WTC11 (cell line): ENCODE data around the gene AFAP1L2. TPM values are rescaled to one million over a fixed set of nuclear protein-coding genes. Genes with fewer than 3 reads are reported as not detected.

Experiments
- ATAC-seq: fragments of 200-7000 bp; cut with Tn5 transposase; 2 replicates; pipeline ENCODE4 v1.10.0; 2021; ENCODE audit warnings: mild to moderate bottlenecking, moderate library complexity
- CTCF ChIA-PET: fragments of 300-600 bp; sonication (Branson Sonifier 250); formaldehyde crosslinking; loops from one replicate; lab custom pipeline; 2021; ENCODE audit warnings: antibody characterized with exemption; lab: Charles Lee
- POLR2A ChIA-PET: fragments of 350-600 bp; sonication (Branson Sonifier 250); formaldehyde crosslinking; loops from one replicate; lab custom pipeline; 2021; ENCODE audit warnings: antibody characterized with exemption; lab: Charles Lee
- DNase-seq: peaks from one replicate; pipeline ENCODE4 v3.0.0; 2021; ENCODE audit warnings: low spot score
- H3K27ac Mint-ChIP-seq: 2 replicates; pipeline ENCODE4 v1.8.0; 2021; ENCODE audit warnings: mixed read lengths
- H3K27me3 Mint-ChIP-seq: 2 replicates; pipeline ENCODE4 v1.8.0; 2021; ENCODE audit warnings: low read depth, mild to moderate bottlenecking, moderate library complexity, mixed read lengths
- H3K36me3 Mint-ChIP-seq: 2 replicates; pipeline ENCODE4 v1.8.0; 2021; ENCODE audit warnings: mixed read lengths
- H3K4me1 Mint-ChIP-seq: 2 replicates; pipeline ENCODE4 v1.8.0; 2022; ENCODE audit warnings: mixed read lengths
- H3K4me3 Mint-ChIP-seq: 2 replicates; pipeline ENCODE4 v1.8.0; 2021; ENCODE audit warnings: mild to moderate bottlenecking, moderate library complexity, mixed read lengths
- H3K9me3 Mint-ChIP-seq: 2 replicates; pipeline ENCODE4 v1.8.0; 2021; ENCODE audit warnings: mixed read lengths
- CREB1 ChIP-seq: sonication (generic); formaldehyde crosslinking; IDR thresholded peaks from 2 replicates; pipeline ENCODE4 v1.8.0; 2023; ENCODE audit warnings: mild to moderate bottlenecking, missing genetic modification reagents
- CREM ChIP-seq: sonication (generic); formaldehyde crosslinking; IDR thresholded peaks from 2 replicates; pipeline ENCODE4 v1.8.1; 2022; ENCODE audit warnings: mild to moderate bottlenecking, missing genetic modification reagents, moderate library complexity
- FOXK1 ChIP-seq: sonication (generic); formaldehyde crosslinking; IDR thresholded peaks from 2 replicates; pipeline ENCODE4 v1.8.0; 2022; ENCODE audit warnings: mild to moderate bottlenecking, moderate library complexity, missing genetic modification reagents
- IRF2 ChIP-seq: sonication (generic); formaldehyde crosslinking; IDR thresholded peaks from 2 replicates; pipeline ENCODE4 v1.8.0; 2022; ENCODE audit warnings: low read depth, missing genetic modification reagents, borderline replicate concordance
- NFYB ChIP-seq: sonication (generic); formaldehyde crosslinking; conservative IDR thresholded peaks from 2 replicates; pipeline ENCODE4 v1.8.0; 2022; ENCODE audit warnings: low read depth, missing genetic modification reagents
- PRRX2 ChIP-seq: fragments of 250-450 bp; sonication (Bioruptor Pico); IDR thresholded peaks from 2 replicates; pipeline ENCODE4 v1.8.0; 2021; ENCODE audit warnings: mild to moderate bottlenecking
- SMAD4 ChIP-seq: sonication (generic); formaldehyde crosslinking; IDR thresholded peaks from 2 replicates; pipeline ENCODE4 v1.8.0; 2022; ENCODE audit warnings: mild to moderate bottlenecking, missing genetic modification reagents
- SP1 ChIP-seq: sonication (generic); formaldehyde crosslinking; conservative IDR thresholded peaks from 2 replicates; pipeline ENCODE4 v1.8.1; 2022; ENCODE audit warnings: missing genetic modification reagents
- ZNF232 ChIP-seq: sonication (generic); formaldehyde crosslinking; IDR thresholded peaks from 2 replicates; pipeline ENCODE4 v1.8.0; 2022; ENCODE audit warnings: mild to moderate bottlenecking, missing genetic modification reagents
- ZNF423 ChIP-seq: fragments of 250-450 bp; sonication (Bioruptor Pico); IDR thresholded peaks from 2 replicates; pipeline ENCODE4 v2.1.2; 2022; ENCODE audit warnings: mild to moderate bottlenecking, moderate library complexity
- total RNA-seq: library from RNA; stranded (reverse); gene quantifications from 3 replicates; pipeline ENCODE4 v1.2.3, GENCODE V29; 2021
- TF ChIP-seq, protein P1 (sequence below): sonication (generic); formaldehyde crosslinking; IDR thresholded peaks from 2 replicates; pipeline ENCODE4 v1.8.0; 2022; ENCODE audit warnings: mild to moderate bottlenecking, missing genetic modification reagents
- TF ChIP-seq, protein P2 (sequence below): fragments of 250-450 bp; sonication (Bioruptor Pico); IDR thresholded peaks from 2 replicates; pipeline ENCODE4 v1.9.0; 2021; ENCODE audit warnings: moderate library complexity, mild to moderate bottlenecking, inconsistent platforms, borderline replicate concordance
- TF ChIP-seq, protein P3 (sequence below): fragments of 250-450 bp; sonication (Bioruptor Pico); conservative IDR thresholded peaks from 2 replicates; pipeline ENCODE4 v1.9.0; 2021; ENCODE audit warnings: mild to moderate bottlenecking
- TF ChIP-seq, protein P4 (sequence below): sonication (generic); formaldehyde crosslinking; IDR thresholded peaks from 2 replicates; pipeline ENCODE4 v1.8.1; 2023; ENCODE audit warnings: mild to moderate bottlenecking, missing genetic modification reagents, moderate library complexity
- TF ChIP-seq, protein P5 (sequence below): sonication (generic); formaldehyde crosslinking; IDR thresholded peaks from 2 replicates; pipeline ENCODE4 v1.8.1; 2023; ENCODE audit warnings: mild to moderate bottlenecking, missing genetic modification reagents, moderate library complexity
- TF ChIP-seq, protein P6 (sequence below): sonication (generic); formaldehyde crosslinking; IDR thresholded peaks from 2 replicates; pipeline ENCODE4 v1.8.0; 2023; ENCODE audit warnings: missing genetic modification reagents
- TF ChIP-seq, protein P7 (sequence below): sonication (generic); formaldehyde crosslinking; conservative IDR thresholded peaks from 2 replicates; pipeline ENCODE4 v1.8.1; 2022; ENCODE audit warnings: mild to moderate bottlenecking, missing genetic modification reagents
- TF ChIP-seq, protein P8 (sequence below): sonication (generic); formaldehyde crosslinking; IDR thresholded peaks from 2 replicates; pipeline ENCODE4 v1.8.0; 2023; ENCODE audit warnings: mild to moderate bottlenecking, missing genetic modification reagents
- TF ChIP-seq, protein P9 (sequence below): fragments of 250-450 bp; sonication (Bioruptor Pico); IDR thresholded peaks from 2 replicates; pipeline ENCODE4 v1.9.0; 2021; ENCODE audit warnings: mild to moderate bottlenecking
- TF ChIP-seq, protein P10 (sequence below): sonication (generic); formaldehyde crosslinking; IDR thresholded peaks from 2 replicates; pipeline ENCODE4 v1.8.0; 2023; ENCODE audit warnings: missing genetic modification reagents, mild to moderate bottlenecking, borderline replicate concordance

Gene AFAP1L2
- total RNA-seq, 1 experiment from 2014 or later, result 5.0 TPM

DNA sequence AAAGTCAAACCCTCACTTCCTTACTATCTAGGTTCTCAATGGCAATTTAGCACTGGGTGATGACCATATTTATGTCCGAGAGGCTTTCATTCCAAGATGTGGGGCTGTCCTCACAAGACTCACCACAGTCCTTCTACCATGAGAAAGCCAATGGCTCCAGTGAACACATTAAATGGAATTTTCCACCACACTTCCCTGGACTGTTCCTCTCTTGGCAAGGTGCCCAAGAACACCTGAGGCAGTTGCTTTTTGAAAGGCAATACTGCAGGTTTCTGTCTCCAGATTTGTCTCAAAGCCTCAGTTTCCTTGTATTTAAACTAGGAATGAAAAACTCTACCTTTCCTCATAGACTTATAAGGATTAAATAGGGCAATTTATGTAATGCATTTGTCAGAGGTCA, 24.2 kb downstream of the AFAP1L2 start (continued):
- TF ChIP-seq SP1 (CRISPR knock-in tag), result no peak
- TF ChIP-seq, protein P1, sequence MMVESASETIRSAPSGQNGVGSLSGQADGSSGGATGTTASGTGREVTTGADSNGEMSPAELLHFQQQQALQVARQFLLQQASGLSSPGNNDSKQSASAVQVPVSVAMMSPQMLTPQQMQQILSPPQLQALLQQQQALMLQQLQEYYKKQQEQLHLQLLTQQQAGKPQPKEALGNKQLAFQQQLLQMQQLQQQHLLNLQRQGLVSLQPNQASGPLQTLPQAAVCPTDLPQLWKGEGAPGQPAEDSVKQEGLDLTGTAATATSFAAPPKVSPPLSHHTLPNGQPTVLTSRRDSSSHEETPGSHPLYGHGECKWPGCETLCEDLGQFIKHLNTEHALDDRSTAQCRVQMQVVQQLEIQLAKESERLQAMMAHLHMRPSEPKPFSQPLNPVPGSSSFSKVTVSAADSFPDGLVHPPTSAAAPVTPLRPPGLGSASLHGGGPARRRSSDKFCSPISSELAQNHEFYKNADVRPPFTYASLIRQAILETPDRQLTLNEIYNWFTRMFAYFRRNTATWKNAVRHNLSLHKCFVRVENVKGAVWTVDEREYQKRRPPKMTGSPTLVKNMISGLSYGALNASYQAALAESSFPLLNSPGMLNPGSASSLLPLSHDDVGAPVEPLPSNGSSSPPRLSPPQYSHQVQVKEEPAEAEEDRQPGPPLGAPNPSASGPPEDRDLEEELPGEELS (CRISPR knock-in tag), result no peak

DNA sequence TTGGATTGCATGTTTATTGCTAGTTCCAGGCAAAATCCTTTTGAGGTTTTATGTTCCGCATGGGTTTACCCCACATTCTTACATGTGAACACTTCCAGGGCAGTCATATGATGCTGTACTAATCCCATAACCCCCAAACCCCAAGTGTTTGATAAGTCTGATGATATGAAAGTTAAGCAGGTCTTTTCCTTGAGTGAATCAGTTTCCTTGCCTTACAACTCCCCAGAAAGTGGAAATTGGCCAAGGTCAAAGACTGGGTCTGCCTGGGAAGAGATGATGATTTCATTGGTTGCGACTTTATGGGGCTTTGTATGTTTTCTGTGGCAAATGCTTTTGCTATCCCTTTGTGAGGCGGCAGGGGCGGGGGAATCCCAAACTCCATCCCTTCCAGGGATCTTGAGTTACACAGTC, 24.7 kb downstream of the AFAP1L2 start:
- ATAC-seq (no peak), DNase-seq (no peak)
- H3K27me3 Mint-ChIP-seq, result no peaks in the 10 kb centered on the region
- no peak overlapping the region for H3K27ac Mint-ChIP-seq
- no peaks in the 10 kb centered on the region for H3K36me3 Mint-ChIP-seq
- CTCF ChIA-PET, result no interaction called here
- H3K4me3 Mint-ChIP-seq, result no peak overlapping the region
- H3K9me3 Mint-ChIP-seq, result no peaks in the 10 kb centered on the region
- no peaks in the 10 kb centered on the region for H3K4me1 Mint-ChIP-seq
- POLR2A ChIA-PET, result no interaction called here
- no peak for TF ChIP-seq CREB1 (CRISPR knock-in tag)
- TF ChIP-seq, protein P2, sequence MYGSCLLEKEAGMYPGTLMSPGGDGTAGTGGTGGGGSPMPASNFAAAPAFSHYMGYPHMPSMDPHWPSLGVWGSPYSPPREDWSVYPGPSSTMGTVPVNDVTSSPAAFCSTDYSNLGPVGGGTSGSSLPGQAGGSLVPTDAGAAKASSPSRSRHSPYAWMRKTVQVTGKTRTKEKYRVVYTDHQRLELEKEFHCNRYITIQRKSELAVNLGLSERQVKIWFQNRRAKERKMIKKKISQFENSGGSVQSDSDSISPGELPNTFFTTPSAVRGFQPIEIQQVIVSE (CRISPR knock-in tag), result no peak
- TF ChIP-seq, protein P3, sequence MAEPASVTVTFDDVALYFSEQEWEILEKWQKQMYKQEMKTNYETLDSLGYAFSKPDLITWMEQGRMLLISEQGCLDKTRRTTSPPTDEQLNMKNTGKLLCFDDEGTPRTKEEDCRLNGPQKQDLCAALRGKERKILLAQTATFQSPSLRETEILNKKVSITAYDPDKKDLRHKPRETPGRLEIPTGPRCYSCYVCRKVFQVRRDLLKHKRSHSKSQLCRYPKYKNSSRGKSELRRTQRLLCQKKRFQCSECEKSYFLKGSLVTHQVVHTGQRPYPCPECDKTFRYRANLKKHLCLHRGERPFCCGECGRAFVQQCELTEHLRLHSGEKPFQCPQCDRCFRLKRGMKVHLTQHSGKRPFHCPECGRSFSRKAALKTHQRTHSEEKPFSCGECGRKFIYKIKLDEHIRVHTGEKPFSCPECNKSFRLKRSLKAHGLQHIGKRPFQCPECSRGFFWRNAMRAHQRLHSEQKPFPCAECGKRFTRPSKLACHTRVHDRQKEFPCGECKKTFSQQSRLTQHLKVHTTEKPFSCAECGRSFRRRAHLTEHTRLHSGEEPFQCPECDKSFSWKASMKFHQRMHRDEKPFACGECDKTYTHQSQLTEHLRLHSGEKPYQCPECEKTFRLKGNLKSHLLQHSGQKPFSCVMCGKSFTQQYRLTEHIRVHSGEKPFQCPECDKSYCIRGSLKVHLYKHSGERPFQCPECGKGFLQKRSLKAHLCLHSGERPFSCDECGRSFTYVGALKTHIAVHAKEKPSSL (CRISPR knock-in tag), result no peak
- TF ChIP-seq, protein P4, sequence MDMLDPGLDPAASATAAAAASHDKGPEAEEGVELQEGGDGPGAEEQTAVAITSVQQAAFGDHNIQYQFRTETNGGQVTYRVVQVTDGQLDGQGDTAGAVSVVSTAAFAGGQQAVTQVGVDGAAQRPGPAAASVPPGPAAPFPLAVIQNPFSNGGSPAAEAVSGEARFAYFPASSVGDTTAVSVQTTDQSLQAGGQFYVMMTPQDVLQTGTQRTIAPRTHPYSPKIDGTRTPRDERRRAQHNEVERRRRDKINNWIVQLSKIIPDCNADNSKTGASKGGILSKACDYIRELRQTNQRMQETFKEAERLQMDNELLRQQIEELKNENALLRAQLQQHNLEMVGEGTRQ, result no peak
- TF ChIP-seq IRF2 (CRISPR knock-in tag), result no peak
- no peak for TF ChIP-seq FOXK1 (CRISPR knock-in tag)
- TF ChIP-seq, protein P5, sequence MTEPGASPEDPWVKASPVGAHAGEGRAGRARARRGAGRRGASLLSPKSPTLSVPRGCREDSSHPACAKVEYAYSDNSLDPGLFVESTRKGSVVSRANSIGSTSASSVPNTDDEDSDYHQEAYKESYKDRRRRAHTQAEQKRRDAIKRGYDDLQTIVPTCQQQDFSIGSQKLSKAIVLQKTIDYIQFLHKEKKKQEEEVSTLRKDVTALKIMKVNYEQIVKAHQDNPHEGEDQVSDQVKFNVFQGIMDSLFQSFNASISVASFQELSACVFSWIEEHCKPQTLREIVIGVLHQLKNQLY (CRISPR knock-in tag), result no peak
- TF ChIP-seq, protein P6, sequence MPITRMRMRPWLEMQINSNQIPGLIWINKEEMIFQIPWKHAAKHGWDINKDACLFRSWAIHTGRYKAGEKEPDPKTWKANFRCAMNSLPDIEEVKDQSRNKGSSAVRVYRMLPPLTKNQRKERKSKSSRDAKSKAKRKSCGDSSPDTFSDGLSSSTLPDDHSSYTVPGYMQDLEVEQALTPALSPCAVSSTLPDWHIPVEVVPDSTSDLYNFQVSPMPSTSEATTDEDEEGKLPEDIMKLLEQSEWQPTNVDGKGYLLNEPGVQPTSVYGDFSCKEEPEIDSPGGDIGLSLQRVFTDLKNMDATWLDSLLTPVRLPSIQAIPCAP, result no peak
- TF ChIP-seq, protein P7, sequence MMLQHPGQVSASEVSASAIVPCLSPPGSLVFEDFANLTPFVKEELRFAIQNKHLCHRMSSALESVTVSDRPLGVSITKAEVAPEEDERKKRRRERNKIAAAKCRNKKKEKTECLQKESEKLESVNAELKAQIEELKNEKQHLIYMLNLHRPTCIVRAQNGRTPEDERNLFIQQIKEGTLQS (CRISPR knock-in tag), result no peak
- no peak for TF ChIP-seq NFYB (CRISPR knock-in tag)
- TF ChIP-seq, protein P8, sequence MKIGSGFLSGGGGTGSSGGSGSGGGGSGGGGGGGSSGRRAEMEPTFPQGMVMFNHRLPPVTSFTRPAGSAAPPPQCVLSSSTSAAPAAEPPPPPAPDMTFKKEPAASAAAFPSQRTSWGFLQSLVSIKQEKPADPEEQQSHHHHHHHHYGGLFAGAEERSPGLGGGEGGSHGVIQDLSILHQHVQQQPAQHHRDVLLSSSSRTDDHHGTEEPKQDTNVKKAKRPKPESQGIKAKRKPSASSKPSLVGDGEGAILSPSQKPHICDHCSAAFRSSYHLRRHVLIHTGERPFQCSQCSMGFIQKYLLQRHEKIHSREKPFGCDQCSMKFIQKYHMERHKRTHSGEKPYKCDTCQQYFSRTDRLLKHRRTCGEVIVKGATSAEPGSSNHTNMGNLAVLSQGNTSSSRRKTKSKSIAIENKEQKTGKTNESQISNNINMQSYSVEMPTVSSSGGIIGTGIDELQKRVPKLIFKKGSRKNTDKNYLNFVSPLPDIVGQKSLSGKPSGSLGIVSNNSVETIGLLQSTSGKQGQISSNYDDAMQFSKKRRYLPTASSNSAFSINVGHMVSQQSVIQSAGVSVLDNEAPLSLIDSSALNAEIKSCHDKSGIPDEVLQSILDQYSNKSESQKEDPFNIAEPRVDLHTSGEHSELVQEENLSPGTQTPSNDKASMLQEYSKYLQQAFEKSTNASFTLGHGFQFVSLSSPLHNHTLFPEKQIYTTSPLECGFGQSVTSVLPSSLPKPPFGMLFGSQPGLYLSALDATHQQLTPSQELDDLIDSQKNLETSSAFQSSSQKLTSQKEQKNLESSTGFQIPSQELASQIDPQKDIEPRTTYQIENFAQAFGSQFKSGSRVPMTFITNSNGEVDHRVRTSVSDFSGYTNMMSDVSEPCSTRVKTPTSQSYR (CRISPR knock-in tag), result no peak
- TF ChIP-seq ZNF423, result no peak
- TF ChIP-seq, protein P9, sequence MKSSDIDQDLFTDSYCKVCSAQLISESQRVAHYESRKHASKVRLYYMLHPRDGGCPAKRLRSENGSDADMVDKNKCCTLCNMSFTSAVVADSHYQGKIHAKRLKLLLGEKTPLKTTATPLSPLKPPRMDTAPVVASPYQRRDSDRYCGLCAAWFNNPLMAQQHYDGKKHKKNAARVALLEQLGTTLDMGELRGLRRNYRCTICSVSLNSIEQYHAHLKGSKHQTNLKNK, result no peak
- no peak for TF ChIP-seq ZNF232 (CRISPR knock-in tag)
- no peak for TF ChIP-seq SMAD4 (CRISPR knock-in tag)
- no peak for TF ChIP-seq CREM (CRISPR knock-in tag)
- no peak for TF ChIP-seq PRRX2
- TF ChIP-seq, protein P10, sequence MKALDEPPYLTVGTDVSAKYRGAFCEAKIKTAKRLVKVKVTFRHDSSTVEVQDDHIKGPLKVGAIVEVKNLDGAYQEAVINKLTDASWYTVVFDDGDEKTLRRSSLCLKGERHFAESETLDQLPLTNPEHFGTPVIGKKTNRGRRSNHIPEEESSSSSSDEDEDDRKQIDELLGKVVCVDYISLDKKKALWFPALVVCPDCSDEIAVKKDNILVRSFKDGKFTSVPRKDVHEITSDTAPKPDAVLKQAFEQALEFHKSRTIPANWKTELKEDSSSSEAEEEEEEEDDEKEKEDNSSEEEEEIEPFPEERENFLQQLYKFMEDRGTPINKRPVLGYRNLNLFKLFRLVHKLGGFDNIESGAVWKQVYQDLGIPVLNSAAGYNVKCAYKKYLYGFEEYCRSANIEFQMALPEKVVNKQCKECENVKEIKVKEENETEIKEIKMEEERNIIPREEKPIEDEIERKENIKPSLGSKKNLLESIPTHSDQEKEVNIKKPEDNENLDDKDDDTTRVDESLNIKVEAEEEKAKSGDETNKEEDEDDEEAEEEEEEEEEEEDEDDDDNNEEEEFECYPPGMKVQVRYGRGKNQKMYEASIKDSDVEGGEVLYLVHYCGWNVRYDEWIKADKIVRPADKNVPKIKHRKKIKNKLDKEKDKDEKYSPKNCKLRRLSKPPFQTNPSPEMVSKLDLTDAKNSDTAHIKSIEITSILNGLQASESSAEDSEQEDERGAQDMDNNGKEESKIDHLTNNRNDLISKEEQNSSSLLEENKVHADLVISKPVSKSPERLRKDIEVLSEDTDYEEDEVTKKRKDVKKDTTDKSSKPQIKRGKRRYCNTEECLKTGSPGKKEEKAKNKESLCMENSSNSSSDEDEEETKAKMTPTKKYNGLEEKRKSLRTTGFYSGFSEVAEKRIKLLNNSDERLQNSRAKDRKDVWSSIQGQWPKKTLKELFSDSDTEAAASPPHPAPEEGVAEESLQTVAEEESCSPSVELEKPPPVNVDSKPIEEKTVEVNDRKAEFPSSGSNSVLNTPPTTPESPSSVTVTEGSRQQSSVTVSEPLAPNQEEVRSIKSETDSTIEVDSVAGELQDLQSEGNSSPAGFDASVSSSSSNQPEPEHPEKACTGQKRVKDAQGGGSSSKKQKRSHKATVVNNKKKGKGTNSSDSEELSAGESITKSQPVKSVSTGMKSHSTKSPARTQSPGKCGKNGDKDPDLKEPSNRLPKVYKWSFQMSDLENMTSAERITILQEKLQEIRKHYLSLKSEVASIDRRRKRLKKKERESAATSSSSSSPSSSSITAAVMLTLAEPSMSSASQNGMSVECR (CRISPR knock-in tag), result no peak
